Activated CD4-positive, alpha-beta T cell treated with anti-CD3 and anti-CD28 coated beads, Interleukin-10, Interleukin-2, amounts not matched to agents 100 ng/mL and 50 ng/mL, durations not matched to agents 16 hours and 8 hours (primary cell): ENCODE measurements around the gene FOSL2.

Source experiments
- DNase-seq: peaks from one replicate; pipeline ENCODE4 v3.0.0-alpha.2; 2020

FOSL2 gene

DNA sequence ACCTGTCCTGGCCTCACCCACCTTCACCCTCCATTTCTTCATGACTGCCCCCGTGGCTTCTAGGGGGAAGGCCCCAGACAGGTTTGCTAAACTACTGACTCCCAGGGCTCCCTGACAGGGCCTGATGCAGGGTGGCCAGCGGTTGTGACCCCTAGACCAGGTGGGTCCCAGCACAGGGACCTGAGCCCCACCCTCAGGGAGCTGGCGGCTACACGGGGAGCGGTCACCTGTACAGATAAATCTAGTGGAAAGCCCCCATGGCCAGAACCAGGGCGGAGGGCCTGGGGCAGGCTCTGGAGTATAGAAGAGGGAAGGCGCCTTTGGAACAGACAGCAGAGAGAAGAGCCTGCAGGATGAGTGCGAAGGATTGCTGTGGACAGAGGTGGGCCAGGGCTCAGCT is 60.7 kb downstream of the FOSL2 start:
- DNase-seq: no peak

DNA sequence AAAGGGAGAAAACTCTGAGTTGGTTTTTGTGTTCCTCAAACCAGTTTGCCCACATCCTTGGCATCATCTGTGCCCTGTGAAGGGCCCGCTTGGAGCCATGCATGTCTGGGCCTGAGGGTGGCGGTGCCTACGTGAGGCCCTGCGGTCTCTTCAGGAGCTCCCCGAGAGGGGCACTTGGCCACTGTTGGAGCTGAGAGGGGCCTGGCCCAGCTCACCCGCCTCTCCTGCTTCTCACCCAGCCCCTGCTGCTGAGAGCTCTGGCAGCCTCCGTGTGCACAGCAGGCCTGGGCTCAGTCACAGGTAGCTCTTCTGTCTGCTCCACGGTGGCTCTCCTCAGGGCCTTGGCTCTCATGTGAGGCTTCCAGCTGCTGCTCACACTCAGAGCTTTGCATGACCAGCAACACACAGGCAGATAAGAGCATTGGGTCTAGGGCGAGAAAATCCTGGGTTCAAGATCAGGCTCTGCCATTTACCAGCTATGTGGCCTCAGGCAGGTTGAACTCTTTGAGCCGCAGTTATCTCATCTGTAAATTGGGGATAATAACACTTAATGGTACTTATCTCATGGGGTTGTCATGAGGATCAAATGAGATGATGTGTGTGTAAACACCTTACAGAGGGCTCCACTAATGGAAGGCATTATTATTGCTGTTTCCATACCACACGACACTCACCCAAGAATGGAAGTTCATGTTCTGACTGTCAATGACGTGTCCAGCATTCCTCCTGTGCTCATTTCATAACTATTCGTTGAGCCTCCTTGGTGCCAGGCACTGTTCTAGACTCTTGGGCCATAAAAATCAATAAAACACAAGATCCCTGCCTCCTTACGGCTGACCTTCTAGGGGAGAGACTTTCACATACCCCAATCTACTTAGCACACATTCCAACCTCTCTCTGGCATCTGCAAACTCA is 61.6 kb downstream of the FOSL2 start:
- DNase-seq: no peak

DNA sequence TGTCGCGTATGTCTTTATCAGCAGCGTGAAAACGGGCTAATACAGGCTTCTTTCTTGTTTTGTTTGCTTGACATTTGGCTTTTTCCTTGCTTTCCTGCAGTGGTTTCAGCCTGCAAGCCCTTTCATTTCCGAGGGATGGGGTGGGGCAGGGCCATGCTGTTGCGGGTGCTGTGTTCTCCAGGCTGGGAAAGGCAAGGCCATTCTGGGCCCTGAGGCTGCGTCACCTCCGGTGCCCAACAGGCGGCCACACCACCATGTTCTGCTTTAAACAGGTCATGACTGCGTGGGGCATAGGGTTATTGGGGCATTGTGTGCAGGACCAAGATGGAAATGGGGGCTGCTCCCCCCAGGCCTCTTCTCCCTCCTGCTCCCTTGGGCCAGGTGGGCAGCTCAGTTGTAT is 64.6 kb downstream of the FOSL2 start:
- no peak for DNase-seq

DNA sequence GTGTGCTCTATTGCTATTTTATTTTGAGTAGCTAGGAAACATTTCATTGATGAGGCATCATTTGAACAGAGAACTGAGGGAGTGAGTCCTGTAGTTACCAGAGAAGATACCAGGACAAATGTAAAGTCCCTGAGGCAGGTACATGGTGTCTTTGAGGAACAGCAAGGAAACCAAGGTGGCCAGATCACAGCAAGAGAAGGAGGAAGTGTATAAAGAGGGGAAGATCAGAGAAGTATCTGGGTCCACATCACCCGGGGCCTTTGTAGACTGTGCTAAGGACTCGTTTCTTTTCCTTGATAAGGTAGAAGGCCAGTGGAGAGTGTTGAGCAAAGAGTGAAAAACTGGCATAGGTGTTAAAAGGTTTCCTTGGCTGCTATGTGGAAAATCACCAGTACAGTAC is 68.4 kb downstream of the FOSL2 start:
- DNase-seq: no peak

DNA sequence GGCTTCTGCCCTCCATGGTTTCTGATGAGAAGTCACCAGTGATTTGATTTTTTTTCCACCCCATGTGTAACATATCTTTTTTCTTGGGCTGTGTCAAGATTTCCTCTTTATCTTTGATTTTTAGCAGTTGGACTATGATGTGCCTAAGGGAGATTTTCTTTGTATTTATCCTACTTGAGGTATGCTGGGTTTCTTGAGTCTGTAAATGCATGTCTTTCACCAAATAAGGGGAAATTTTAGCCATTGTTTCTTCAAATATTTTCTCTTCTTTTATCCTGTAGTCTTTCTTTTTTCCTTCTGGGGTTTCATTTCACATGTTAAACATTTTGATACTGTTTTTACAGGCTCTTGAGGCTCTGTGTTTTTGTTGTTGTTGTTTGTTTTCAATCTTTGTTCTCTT is 69.5 kb downstream of the FOSL2 start:
- DNase-seq: no peak

DNA sequence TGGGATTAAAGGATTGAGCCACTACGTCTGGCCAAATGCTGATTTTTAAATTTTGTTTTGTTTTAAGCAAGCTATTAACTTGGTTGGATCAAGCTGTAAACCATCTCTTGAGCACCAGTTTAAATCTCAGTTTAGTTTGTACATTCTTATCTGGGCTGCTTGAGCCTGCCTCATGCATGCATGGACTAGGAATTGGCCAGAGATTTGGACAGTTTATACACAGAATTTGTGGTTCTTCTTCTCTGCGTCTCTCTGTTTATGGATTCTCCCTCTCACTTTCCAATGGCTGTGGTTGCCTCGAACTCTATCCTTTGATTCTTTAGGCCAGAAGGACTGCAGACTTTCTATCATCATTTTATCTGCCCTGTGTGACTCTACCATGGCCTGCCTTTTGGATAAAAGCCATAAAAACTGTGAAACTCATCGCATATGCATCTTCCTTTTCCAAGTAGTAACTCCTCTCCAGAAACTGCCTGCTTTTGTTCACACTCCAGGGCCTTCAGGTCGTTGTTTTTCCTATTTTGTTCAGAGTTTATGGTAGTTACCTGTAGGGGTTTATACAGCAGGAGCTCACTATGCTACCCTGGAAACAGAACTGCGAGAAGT is 70.7 kb downstream of the FOSL2 start:
- DNase-seq: no peak

DNA sequence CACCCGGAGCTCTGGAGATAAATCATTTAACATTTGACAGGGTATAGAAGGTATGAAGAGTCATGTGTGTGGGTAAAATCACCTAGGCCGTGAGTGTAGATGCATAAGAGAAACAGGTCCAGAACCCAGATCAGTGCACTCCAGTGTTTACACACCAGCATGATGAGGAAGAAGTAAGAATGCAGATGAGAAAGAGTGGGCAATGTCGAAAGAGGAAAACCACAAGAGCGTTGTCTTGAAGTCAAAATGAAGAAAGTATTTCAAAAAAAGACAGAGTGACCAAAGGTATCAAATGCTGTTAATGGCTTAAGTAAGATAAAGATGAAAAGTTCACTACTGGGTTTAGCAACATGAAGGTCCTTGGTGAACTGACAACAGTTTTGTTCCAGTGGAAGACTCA is 71.2 kb downstream of the FOSL2 start:
- DNase-seq: no peak

DNA sequence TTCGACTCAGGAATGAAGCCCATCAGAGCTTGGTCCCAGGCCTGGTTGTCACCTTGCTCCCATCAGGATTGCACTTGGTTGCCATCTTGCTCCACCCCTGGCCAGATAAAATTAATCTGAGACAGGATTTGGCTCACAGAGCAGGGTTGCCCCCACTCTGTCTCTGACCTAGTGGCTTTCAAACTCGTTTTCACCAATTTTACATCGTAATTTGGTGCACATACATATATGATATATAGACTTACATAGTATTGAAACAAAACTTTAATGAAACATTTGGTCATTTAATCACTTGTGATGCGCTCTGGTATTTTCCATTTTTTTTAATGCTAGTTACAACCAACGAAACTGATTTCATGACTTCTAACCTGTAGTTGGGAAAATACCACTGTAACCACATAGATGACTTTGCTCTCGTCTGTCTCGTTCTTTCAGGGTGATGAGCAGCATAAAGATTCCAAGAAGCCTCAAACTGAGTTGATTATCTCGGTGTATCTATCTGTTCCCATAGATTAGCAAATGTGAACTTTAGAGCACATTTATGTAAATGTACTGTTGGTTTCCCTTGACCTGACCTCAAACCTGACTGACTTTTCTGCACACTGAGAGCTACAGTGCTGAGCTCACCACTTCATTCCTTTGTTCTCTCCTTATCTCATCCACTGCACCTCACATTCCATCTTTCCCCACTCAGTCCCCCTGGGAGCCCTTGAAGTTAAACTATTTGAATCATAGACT is 72.7 kb downstream of the FOSL2 start:
- peak; percentile 63 for DNase-seq
